GM13976 (cell line): Measurements from ENCODE around the gene CFB.
A peak's percentile ranks its signal among the peaks of the same experiment; 100 is the strongest.

Source experiments
- DNase-seq: peaks from one replicate; pipeline ENCODE4 v3.0.0; 2012; ENCODE audit warnings: low spot score
- in situ Hi-C: fragments of 300-500 bp; cut with MboI; formaldehyde crosslinking; loops from one replicate; pipeline ENCODE4 v1.12.0; 2022; ENCODE audit warnings: low sequenced_read_pairs, mixed read lengths, inconsistent platforms; ENCODE audit not compliant: unreplicated experiment
- TF ChIP-seq, protein P1 (sequence below): IDR thresholded peaks from 2 replicates; pipeline ENCODE4 v1.5.1; 2012; ENCODE audit warnings: borderline replicate concordance, mild to moderate bottlenecking; ENCODE audit not compliant: insufficient read depth; ENCODE audit errors: extremely low read depth, missing control alignments, control extremely low read depth

The CFB gene

GRCh38 chr6:31915756-31916155, 30.1 kb upstream of the CFB start:
- no peak for DNase-seq
- in situ Hi-C loops: no loop called here
- TF ChIP-seq, protein P1, sequence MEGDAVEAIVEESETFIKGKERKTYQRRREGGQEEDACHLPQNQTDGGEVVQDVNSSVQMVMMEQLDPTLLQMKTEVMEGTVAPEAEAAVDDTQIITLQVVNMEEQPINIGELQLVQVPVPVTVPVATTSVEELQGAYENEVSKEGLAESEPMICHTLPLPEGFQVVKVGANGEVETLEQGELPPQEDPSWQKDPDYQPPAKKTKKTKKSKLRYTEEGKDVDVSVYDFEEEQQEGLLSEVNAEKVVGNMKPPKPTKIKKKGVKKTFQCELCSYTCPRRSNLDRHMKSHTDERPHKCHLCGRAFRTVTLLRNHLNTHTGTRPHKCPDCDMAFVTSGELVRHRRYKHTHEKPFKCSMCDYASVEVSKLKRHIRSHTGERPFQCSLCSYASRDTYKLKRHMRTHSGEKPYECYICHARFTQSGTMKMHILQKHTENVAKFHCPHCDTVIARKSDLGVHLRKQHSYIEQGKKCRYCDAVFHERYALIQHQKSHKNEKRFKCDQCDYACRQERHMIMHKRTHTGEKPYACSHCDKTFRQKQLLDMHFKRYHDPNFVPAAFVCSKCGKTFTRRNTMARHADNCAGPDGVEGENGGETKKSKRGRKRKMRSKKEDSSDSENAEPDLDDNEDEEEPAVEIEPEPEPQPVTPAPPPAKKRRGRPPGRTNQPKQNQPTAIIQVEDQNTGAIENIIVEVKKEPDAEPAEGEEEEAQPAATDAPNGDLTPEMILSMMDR: no peak

DNA sequence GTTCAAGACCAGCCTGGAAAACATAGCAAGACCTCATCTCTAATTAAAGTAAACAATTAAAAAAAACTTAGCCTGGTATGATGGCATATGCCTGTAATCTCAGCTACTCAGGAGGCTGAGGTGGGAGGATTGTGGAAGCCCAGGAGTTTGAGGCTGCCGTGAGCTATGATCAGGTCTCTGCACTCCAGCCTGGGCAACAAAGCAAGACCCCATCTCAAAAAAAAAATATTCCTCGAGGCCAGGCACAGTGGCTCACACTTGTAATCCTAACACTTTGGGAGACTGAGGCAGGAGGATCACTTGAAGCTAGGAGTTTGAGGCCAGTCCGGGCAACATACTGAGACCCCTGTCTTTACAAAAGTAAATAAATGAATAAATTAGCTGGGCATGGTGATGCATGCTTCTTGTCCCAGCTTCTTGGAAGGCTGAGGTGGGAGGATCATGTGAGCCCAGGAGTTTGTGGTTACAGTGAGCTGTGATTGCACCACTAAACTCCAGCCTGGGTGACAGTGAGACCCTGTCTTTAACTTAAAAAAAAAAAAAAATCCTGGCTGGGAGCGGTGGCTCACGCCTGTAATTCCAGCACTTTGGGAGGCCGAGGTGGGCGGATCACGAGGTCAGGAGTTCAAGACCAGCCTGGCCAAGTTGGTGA, 27.7 kb upstream of the CFB start:
- in situ Hi-C loops: no loop called here
- DNase-seq: no peak

DNA sequence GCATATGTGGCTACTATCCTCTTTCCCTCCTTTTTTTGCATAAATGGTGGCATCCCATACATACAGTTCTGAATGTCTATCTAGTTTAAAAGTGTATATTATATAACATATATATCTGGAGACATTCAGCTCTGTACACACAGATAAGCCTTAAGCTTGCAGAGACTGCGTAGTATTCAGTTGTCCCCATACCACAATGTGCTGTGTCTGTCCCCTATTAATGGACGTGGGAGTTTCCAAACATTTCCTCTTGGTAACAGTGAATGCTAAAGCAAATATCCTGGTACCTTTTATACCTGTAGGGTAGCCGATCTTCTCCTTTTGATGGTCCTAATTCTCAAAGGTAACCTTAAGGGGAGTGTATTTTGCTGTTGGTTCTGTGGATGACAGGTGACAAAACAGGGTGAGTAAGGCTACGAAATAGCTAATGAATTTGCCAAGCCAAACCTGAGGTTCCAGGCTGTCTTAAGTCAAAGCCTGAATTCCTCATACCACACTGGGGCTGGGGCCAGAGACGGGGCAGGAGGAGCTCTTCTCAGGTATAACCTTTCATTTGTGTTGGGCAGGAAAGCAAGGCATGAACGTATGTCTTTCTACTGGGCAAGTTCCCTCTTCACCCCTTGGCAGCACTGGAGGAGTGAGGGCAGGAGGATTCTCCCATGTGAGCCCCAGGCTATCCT, 26.1 kb upstream of the CFB start:
- in situ Hi-C loops: no loop called here
- no peak for DNase-seq
- TF ChIP-seq, protein P1: no peak

More for the DNA sequence above, 27.7 kb upstream of the CFB start:
- TF ChIP-seq, protein P1: no peak

DNA sequence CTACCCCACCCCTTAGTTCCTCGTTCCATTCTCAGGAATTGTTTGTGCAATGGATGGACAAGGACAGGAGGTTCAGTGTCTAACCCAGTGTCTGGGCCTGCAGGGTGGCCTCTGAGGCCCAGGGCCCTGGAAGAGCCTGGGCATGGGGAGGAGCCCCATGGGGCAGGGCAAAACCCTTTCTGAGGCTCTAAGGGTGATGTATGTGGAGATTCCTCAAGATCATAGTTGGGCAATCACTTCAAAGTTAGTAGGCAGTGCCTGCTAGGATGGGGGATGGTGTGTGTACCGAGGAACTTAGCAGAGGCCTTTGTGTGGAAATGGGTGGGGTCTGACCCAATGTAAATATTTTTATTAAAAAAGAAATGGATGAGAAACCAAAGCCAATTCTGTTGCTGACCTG, 25.1 kb upstream of the CFB start:
- TF ChIP-seq, protein P1: no peak
- DNase-seq: no peak
- in situ Hi-C loops: no loop called here

DNA sequence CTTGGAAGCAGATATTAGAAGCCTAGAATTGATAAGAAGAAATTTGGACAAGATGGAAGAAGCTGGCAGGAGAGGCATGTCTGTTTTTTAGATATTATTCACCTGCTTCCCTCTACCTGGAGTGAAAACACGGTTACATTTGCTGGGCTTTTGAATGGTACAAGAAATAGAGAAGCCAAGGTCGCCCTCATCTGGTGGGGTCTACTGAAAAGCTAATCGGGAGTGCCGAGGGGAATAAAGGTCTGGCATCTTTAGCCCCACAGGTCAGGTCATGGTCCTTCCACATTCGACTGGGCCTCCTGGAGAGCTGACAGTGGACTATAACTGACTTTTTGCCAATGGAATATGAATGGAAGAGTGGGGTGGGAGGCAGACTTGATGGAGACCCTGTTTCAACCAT, 23.0 kb upstream of the CFB start:
- in situ Hi-C loops: no loop called here
- TF ChIP-seq, protein P1: peak; percentile 11
- no peak for DNase-seq

DNA sequence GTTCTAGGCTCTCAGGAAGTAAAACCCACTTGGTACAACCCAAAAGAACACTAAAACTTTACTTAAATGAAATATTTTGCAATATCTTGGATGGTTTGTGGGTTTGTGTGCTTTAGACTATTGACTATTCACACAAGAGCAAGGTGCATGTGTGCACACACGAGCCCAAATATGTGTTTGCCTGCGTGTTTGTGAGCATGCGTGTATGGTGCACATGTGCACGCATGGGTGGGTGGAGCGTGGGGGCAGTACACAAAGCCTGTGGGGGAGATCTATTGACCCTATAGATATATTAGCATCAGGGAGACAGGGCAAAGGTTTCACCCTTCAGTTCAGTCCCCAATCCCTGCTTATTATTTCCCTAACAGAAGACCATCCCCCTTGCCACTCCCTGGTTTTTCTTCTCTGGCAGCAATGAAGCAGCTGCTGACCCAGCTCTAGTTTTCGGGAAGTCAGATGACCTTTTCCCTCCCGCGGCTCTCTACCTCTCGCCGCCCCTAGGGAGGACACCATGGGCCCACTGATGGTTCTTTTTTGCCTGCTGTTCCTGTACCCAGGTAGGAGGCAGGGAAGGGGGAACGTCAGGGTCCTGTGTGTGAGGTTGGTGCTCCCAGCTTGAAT, 18.5 kb upstream of the CFB start, which contains the start of gene C2:
Gene C2, plus strand, starts transcription at position 476 of the 621 bp plus-strand sequence. Its CDS starts 36 bp downstream, at position 512.
- TF ChIP-seq, protein P1: no peak
- DNase-seq: no peak
- in situ Hi-C loops: no loop called here
